ENCODE results near the gene FAM200C. TPM values are rescaled to one million over a fixed set of nuclear protein-coding genes. Genes with fewer than 3 reads are reported as not detected.
A peak's percentile ranks its signal among the peaks of the same experiment; 100 is the strongest.

Gene FAM200C
- total RNA-seq, 2 donors from 2014 or later = 1.3 to 1.8 TPM

DNA sequence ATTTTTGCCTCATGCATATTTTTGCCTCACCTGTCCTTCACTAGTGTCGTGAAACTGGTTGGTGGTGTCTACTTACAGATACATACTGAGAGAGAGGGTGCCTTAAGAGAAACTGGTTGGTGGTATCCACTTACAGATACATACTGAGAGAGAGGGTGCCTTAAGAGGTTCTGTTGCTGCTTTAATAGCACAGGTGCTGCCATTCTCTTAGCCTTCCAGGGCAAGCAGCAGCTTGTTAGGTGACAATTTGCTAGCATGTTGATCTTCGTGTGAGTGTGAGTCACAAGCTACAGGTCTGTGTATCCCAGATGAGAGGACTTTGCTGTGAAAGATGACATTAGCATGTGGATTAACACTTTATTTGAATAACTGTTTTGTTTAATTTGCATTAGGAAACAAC is 23.2 kb upstream of the FAM200C start:
- DNase-seq = no peak
- intact Hi-C loops (cut with DNase I, micrococcal nuclease) = no loop called here

DNA sequence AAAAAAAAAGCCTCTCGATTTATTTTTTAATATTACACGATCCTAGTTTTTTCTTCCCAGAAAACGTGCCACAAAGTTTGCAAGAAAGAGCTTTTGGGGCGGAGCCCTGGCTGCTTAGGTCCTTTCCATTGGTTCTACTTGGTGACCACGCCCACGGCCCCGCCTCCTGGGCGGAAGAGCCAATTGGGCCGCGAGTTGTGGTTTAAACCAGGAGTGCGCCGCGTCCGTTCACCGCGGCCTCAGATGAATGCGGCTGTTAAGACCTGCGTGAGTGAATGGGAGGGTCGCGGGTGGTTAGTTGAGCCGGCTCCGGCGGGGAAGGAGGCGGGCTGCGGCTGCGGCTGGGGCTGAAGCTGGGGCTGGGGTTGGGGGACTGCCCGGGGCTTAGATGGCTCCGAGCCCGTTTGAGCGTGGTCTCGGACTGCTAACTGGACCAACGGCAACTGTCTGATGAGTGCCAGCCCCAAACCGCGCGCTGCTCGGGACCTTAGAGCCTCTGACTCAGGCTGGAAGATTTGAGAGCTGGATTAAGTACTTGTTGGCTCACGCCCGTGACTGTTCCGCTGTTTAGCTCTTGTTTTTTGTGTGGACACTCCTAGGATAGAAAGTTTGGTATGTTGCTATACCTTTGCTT is 21.9 kb upstream of the FAM200C start, which contains the start of gene PTTG1:
TSS of gene PTTG1 (plus strand) at position 231 of the 634 bp plus-strand sequence. CDS start 458 bp downstream, outside the sequence.
- ATAC-seq (peak; percentile 88), DNase-seq (peak; percentile 96 to 99)
- intact Hi-C loops (cut with DNase I, micrococcal nuclease) = no loop called here

More for the DNA sequence above, 23.2 kb upstream of the FAM200C start:
- no peak for ATAC-seq

DNA sequence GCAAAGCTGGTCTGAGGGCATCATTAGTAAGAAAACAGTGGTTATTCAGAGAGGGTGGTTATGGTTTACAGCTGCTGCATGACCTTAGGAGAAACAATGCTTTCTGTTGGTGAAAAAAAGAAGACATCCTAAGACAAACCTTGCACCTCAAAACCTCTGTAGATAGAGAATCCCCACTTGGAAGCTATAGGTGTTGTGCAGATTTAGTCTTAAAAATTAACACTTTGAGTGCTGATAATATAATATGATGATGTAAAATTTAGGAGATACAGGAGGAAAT is 20.4 kb upstream of the FAM200C start:
- ATAC-seq (no peak), DNase-seq (no peak)
- intact Hi-C loops (cut with DNase I, micrococcal nuclease) = no loop called here

DNA sequence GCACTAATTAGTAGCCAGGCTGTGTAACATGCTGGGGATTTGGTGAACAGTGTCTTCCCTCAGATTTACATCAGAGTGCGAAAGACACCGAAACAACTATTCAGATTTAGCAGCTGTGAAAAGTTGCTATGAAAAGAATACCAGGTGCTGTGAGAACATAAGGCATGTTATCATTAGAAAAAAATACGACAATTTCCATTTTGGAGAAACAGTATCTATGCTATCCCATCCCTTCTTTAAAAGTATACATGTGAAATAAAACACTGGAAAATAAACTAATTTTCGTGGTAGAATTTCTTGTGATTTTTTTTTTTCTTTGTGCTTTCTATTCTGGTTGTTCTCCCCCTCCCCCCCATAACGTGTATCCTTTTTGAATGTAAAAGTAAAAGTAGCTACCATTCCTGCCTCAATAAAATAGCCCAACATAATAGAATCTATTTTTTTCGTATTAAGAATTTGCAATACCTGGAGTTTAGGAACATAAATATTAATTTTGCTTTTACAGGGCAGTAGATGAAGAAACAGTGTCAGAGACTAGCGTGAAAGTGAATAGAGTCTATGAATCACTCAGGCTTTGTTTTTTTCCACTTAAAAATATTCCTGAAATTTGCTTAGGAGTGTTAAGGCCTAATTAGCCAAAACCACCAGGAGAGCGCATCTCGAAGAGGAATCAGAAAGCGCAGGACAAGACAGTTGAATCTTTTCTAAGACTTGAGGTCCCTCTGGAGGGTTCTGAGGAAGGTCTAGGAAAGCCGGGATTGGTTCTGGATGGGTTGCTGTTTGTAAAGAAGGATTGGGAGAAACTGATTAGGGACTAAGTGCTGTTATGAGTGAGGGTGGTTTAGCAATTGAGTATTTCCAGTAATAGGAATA is 19.8 kb upstream of the FAM200C start:
- no peak for ATAC-seq
- intact Hi-C loops (cut with DNase I, micrococcal nuclease) = no loop called here
- no peak for DNase-seq

GRCh38 chr5:160418561-160419457 is 19.0 kb upstream of the FAM200C start, which contains the start of gene SLU7:
Gene SLU7, minus strand, starts transcription at chr5:160419081. Its CDS starts 3,787 bp downstream, at chr5:160415294.
- intact Hi-C loops (cut with DNase I, micrococcal nuclease) = no loop called here
- peak; percentile 89 for ATAC-seq

GRCh38 chr5:160398806-160399205 is 1.0 kb downstream of the FAM200C start:
- intact Hi-C loops (cut with DNase I, micrococcal nuclease) = no loop called here
- ATAC-seq (no peak), DNase-seq (no peak)

More at GRCh38 chr5:160418561-160419457, 19.0 kb upstream of the FAM200C start, which contains the start of gene SLU7:
- DNase-seq = peak; percentile 93 to 94

DNA sequence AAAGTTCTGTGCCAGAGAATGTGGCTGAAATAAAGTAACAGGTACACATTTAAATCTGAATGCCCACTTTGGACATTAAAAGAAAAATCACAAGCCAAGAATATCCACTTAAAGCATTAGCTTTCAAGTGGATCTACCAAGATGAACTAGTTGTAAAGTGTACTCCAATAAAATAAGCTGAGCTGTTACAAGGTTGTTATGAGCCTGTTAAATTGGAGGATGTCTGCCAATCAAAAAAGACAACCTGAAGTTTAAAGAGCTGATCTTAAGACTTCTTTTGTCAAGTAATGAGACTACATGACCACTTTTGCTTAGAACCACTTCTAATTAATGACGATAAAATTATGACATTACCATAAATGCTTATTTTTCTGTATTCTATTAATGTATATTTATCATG is 2.4 kb downstream of the FAM200C start:
- DNase-seq (no peak), ATAC-seq (no peak)
- intact Hi-C loops (cut with DNase I, micrococcal nuclease) = no loop called here

DNA sequence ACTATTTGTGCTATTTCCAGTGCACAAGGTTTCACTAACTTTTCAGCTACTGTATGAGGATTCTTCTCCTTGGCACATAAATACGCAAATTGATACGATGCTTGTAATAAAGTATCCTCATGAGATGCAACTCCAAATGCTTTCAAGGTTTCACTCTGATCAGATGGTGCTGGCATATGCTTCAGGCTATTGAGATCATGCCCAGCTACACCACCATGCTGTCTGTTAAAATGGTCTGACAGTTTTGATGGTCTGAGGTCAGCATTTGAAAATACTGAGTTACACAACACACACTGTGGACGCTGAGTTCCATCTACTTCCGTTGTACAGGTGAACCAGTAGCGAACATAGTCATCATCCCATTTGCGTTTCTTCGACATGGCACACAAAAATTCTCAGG is 4.7 kb downstream of the FAM200C start:
- intact Hi-C loops (cut with DNase I, micrococcal nuclease) = no loop called here
- ATAC-seq = no peak

GRCh38 chr5:160390787-160391696 is 8.8 kb downstream of the FAM200C start:
- ATAC-seq (no peak), DNase-seq (no peak)
- intact Hi-C loops (cut with DNase I, micrococcal nuclease) = loop anchor here in 1 of 2 donors (2.0 kb wide), 1 partner anchor 368 kb away; no protein-coding TSS in a partner anchor

More for the DNA sequence above, 4.7 kb downstream of the FAM200C start:
- DNase-seq = no peak

DNA sequence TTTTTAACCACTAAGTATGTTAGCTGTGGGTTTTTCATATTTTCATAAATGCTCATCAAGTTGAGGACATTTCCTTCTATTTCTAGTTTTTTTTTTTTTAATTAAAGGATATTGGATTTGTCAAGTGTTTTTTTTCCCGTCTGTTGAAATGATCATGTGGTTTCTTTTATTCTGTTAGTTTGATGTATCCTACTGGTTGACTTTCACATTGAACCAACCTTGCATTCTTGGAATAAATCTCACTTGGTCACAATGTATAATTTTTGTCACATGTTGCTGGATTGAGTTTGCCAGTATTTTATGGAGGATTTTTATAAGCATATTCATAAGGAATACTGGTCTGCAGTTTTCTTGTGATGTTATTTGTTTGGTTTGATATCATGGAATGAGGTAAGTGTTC is 12.4 kb downstream of the FAM200C start:
- no peak for ATAC-seq
- intact Hi-C loops (cut with DNase I, micrococcal nuclease) = no loop called here
- DNase-seq = no peak

GRCh38 chr5:160385496-160385895 is 14.4 kb downstream of the FAM200C start:
- intact Hi-C loops (cut with DNase I, micrococcal nuclease) = no loop called here
- ATAC-seq = no peak

DNA sequence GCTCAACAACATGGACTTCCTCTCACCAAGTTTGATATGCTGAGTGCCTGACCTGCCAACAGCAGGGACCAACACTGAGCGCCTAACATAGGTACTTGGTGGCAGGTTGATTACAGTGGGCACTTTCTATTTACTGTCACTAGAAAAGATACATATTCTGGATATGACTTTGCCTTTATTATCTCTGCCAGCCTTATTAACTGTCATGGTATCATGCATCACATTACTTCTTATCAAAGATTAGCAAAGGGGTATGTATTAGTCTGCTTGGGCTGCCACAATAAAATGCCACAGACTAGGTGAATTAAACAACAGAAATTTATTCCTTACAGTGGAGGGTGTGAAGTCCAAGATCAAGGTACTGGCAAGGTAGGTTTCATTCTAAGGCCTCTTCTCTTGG is 15.2 kb downstream of the FAM200C start:
- no peak for DNase-seq
- no peak for ATAC-seq
- intact Hi-C loops (cut with DNase I, micrococcal nuclease) = no loop called here

More at GRCh38 chr5:160385496-160385895, 14.4 kb downstream of the FAM200C start:
- DNase-seq = no peak

- DNase-seq (no peak), ATAC-seq (no peak)
- intact Hi-C loops (cut with DNase I, micrococcal nuclease) = no loop called here
Observed at GRCh38 chr5:160382346-160382745, 17.5 kb downstream of the FAM200C start.

DNA sequence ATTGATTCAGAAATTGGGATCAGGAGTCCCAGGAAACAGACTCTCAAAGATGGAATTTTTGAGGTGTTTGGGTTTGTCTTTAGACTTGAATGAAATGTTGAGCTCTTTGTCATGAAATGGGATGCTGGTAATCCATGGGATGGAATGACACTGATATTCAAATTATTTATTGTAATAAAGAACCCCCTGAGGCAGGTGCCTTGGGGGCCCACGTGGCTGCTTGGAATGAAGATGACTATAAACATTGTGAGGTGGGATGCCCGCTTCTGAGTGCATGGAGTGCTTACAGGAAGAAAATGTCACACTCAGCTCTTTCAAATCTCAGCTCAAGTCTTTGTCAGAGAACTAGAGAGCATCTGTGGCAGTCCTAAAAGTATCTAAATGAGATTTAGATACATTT is 19.8 kb downstream of the FAM200C start:
- no peak for ATAC-seq
- DNase-seq = no peak
- intact Hi-C loops (cut with DNase I, micrococcal nuclease) = no loop called here

- intact Hi-C loops (cut with DNase I, micrococcal nuclease) = no loop called here
- DNase-seq = no peak
- no peak for ATAC-seq
Observed at GRCh38 chr5:160379511-160379910, 20.3 kb downstream of the FAM200C start.

- intact Hi-C loops (cut with DNase I, micrococcal nuclease) = no loop called here
- no peak for ATAC-seq
- DNase-seq = no peak
Observed at GRCh38 chr5:160378330-160378729, 21.5 kb downstream of the FAM200C start.

DNA sequence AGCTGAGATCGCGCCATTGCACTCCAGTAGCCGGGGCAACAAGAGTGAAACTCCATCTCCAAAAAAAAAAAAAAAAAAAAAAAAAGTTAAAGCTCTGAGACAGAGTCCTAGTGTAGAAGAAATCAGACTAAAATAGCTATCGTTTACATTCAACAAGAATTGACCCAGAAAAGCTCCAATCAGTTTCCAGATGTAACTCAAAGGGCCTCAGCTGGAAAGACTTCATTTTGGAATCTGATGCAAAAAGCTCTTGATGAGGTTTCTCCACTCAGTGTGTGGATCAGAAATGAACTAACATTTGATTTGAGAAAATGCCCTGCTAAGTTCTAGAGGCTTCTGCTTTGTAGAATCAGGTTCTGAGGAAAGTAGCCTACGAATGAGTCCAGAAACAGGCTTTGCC is 22.2 kb downstream of the FAM200C start:
- DNase-seq (no peak), ATAC-seq (no peak)
- intact Hi-C loops (cut with DNase I, micrococcal nuclease) = no loop called here

- intact Hi-C loops (cut with DNase I, micrococcal nuclease) = no loop called here
- ATAC-seq = no peak
- DNase-seq = no peak
Observed at GRCh38 chr5:160376416-160376815, 23.4 kb downstream of the FAM200C start.
